Hepatocyte (in vitro differentiated cells): ENCODE measurements around the gene JDP2. TPM values are rescaled to one million over a fixed set of nuclear protein-coding genes. Genes with fewer than 3 reads are reported as not detected.

Experiments
- DNase-seq: peaks from one replicate; pipeline ENCODE4 v3.0.0-alpha.2; 2016; ENCODE audit warnings: low spot score
- H2AFZ ChIP-seq: fragments of 200-600 bp; sonication (generic); 2 replicates; pipeline ENCODE4 v1.6.0; 2016; ENCODE audit warnings: antibody characterized with exemption, mild to moderate bottlenecking
- H3K27ac ChIP-seq: fragments of 200-600 bp; sonication (generic); 2 replicates; pipeline ENCODE4 v1.5.1; 2016; ENCODE audit warnings: mild to moderate bottlenecking
- H3K27me3 ChIP-seq: fragments of 200-600 bp; sonication (generic); 2 replicates; pipeline ENCODE4 v1.6.1; 2016
- H3K36me3 ChIP-seq: fragments of 200-600 bp; sonication (generic); replicated peaks from 2 replicates; pipeline ENCODE4 v1.5.1; 2016; ENCODE audit warnings: low read depth; ENCODE audit not compliant: insufficient read depth
- H3K4me1 ChIP-seq: fragments of 200-600 bp; sonication (generic); 2 replicates; pipeline ENCODE4 v1.5.1; 2016; ENCODE audit warnings: mild to moderate bottlenecking, moderate library complexity; ENCODE audit not compliant: insufficient read depth
- H3K4me2 ChIP-seq: fragments of 200-600 bp; sonication (generic); 2 replicates; pipeline ENCODE4 v1.6.0; 2016
- H3K4me3 ChIP-seq: fragments of 200-600 bp; sonication (generic); 2 replicates; pipeline ENCODE4 v1.5.1; 2016; ENCODE audit warnings: mild to moderate bottlenecking
- H3K79me2 ChIP-seq: fragments of 200-600 bp; sonication (generic); 2 replicates; pipeline ENCODE4 v1.6.0; 2017; ENCODE audit warnings: mild to moderate bottlenecking
- H3K9me2 ChIP-seq: fragments of 200-600 bp; sonication (generic); replicated peaks from 2 replicates; pipeline ENCODE4 v1.6.0; 2017; ENCODE audit warnings: mild to moderate bottlenecking; ENCODE audit not compliant: insufficient read depth
- H3K9me3 ChIP-seq: fragments of 200-600 bp; sonication (generic); 2 replicates; pipeline ENCODE4 v1.5.1; 2016; ENCODE audit warnings: low read depth, mild to moderate bottlenecking
- H4K20me1 ChIP-seq: fragments of 200-600 bp; sonication (generic); 2 replicates; pipeline ENCODE4 v1.6.0; 2016; ENCODE audit warnings: mild to moderate bottlenecking; ENCODE audit not compliant: insufficient read depth, poor library complexity, severe bottlenecking
- CTCF ChIP-seq: fragments of 200-600 bp; sonication (generic); IDR thresholded peaks from 2 replicates; pipeline ENCODE4 v1.5.1; 2016; ENCODE audit warnings: antibody characterized with exemption, mild to moderate bottlenecking; ENCODE audit not compliant: poor library complexity
- EZH2 ChIP-seq: fragments of 200-600 bp; sonication (generic); IDR thresholded peaks from 2 replicates; pipeline ENCODE4 v1.6.1; 2016; ENCODE audit warnings: antibody characterized with exemption, mild to moderate bottlenecking, borderline replicate concordance
- EZH2phosphoT487 ChIP-seq: fragments of 200-600 bp; sonication (generic); IDR thresholded peaks from one replicate; pipeline ENCODE4 v1.6.1; 2018; ENCODE audit warnings: antibody characterized with exemption, mild to moderate bottlenecking, low read depth, moderate library complexity; ENCODE audit not compliant: unreplicated experiment, severe bottlenecking
- WGBS: methylation state at CpG from one replicate; pipeline ENCODE4 v1.1.6; 2016; ENCODE audit warnings: low lambda C conversion rate; ENCODE audit errors: missing lambda C conversion rate; 5-methylcytosine and 5-hydroxymethylcytosine counted together
- polyA plus RNA-seq: library from polyadenylated mRNA; unstranded; fragments of >200 nt; fragmentation: Nextera tagmentation; extraction: Ambion mirVana; gene quantifications from 2 replicates; pipeline ENCODE4 v1.2.1, GENCODE V29; 2016
- total RNA-seq: library from RNA; depleted of rRNA; stranded (reverse); fragments of >200 nt; gene quantifications from 2 replicates; pipeline ENCODE4 v1.2.3, GENCODE V29; 2014

Gene JDP2
- total and polyA plus RNA-seq, 2 experiments from 2014 or later, result 68.9 to 85.4 TPM

- H2AFZ ChIP-seq, result no peak overlapping the region
Measured at GRCh38 chr14:75487155-75487671, 59.4 kb downstream of the JDP2 start.

GRCh38 chr14:75489480-75489837 lies 61.6 kb downstream of the JDP2 start:
- Histone ChIP-seq H3K4me3 (no peak overlapping the region), H4K20me1 (no peaks in the 10 kb centered on the region), H3K27me3 (no peaks in the 10 kb centered on the region), H3K36me3 (no peaks in the 10 kb centered on the region), H3K79me2 (no peaks in the 10 kb centered on the region), H3K27ac (no peak overlapping the region), H3K9me2 (no peaks in the 10 kb centered on the region), H3K4me2 (peak overlapping the region; percentile 53), H3K4me1 (peaks cover 9% of the 10 kb centered on the region), H2AFZ (no peak overlapping the region), H3K9me3 (no peaks in the 10 kb centered on the region)
- WGBS, result 83% methylated on average over 6 of the region's 6 CpGs
- TF ChIP-seq EZH2 (no peak), EZH2phosphoT487 (no peak), CTCF (no peak)
- DNase-seq, result no peak

More at GRCh38 chr14:75487155-75487671, 59.4 kb downstream of the JDP2 start:
- Histone ChIP-seq H3K9me3 (no peaks in the 10 kb centered on the region), H3K4me1 (peaks cover 10% of the 10 kb centered on the region), H3K27me3 (no peaks in the 10 kb centered on the region), H4K20me1 (no peaks in the 10 kb centered on the region), H3K27ac (no peak overlapping the region), H3K36me3 (no peaks in the 10 kb centered on the region), H3K79me2 (no peaks in the 10 kb centered on the region), H3K9me2 (no peaks in the 10 kb centered on the region), H3K4me3 (no peak overlapping the region), H3K4me2 (no peak overlapping the region)
- DNase-seq, result no peak
- WGBS, result 80% methylated on average over 7 of the region's 7 CpGs
- TF ChIP-seq EZH2, result no peak
- no peak for TF ChIP-seq CTCF
- TF ChIP-seq EZH2phosphoT487, result no peak

- Histone ChIP-seq H2AFZ (no peak overlapping the region), H3K4me2 (no peak overlapping the region), H3K27me3 (no peaks in the 10 kb centered on the region), H4K20me1 (no peaks in the 10 kb centered on the region), H3K79me2 (no peaks in the 10 kb centered on the region), H3K36me3 (no peaks in the 10 kb centered on the region), H3K27ac (no peak overlapping the region), H3K4me1 (no peaks in the 10 kb centered on the region), H3K9me2 (no peaks in the 10 kb centered on the region), H3K9me3 (no peaks in the 10 kb centered on the region), H3K4me3 (no peak overlapping the region)
- TF ChIP-seq CTCF (no peak), EZH2phosphoT487 (no peak), EZH2 (no peak)
- no peak for DNase-seq
- 90% methylated on average over 14 of the region's 14 CpGs for WGBS
Measured at GRCh38 chr14:75491376-75491978, 63.7 kb downstream of the JDP2 start.
